Neural cell (in vitro differentiated cells): ENCODE results near the gene RNF26. TPM values are rescaled to one million over a fixed set of nuclear protein-coding genes. Genes with fewer than 3 reads are reported as not detected.

ENCODE experiments used
- H2AFZ ChIP-seq: fragments of 200-600, 300-800 bp; sonication (generic), shearing (Covaris generic); 2 replicates; pipeline ENCODE4 v1.6.0; 2014; ENCODE audit warnings: low read depth, mild to moderate bottlenecking, antibody characterized with exemption, low read length, moderate library complexity
- H3F3A ChIP-seq: fragments of 200-600 bp; shearing (Covaris generic); 2 replicates; pipeline ENCODE4 v1.6.1; 2016; ENCODE audit warnings: mild to moderate bottlenecking, moderate library complexity, mixed read lengths, antibody characterized with exemption, low read length; ENCODE audit not compliant: insufficient read depth, poor library complexity, severe bottlenecking
- H3K27ac ChIP-seq: fragments of 200-600, 300-800 bp; sonication (generic), shearing (Covaris generic); 2 replicates; pipeline ENCODE4 v1.5.1; 2014; ENCODE audit warnings: mild to moderate bottlenecking, low read length, moderate library complexity
- H3K27me3 ChIP-seq: fragments of 300-800, 200-600 bp; sonication (generic), shearing (Covaris generic); 2 replicates; pipeline ENCODE4 v1.6.0; 2014; ENCODE audit warnings: mild to moderate bottlenecking, low read depth, low read length, moderate library complexity; ENCODE audit not compliant: insufficient read depth
- H3K36me3 ChIP-seq: fragments of 300-800, 200-600 bp; sonication (generic), shearing (Covaris generic); 2 replicates; pipeline ENCODE4 v1.5.1; 2014; ENCODE audit warnings: mild to moderate bottlenecking, antibody characterized with exemption, low read length, moderate library complexity; ENCODE audit not compliant: insufficient read depth
- H3K4me2 ChIP-seq: fragments of 300-800, 200-600 bp; sonication (generic), shearing (Covaris generic); 2 replicates; pipeline ENCODE4 v1.6.0; 2014; ENCODE audit warnings: mild to moderate bottlenecking, low read length
- H3K4me3 ChIP-seq: fragments of 300-800, 200-600 bp; sonication (generic), shearing (Covaris generic); 2 replicates; pipeline ENCODE4 v1.5.1; 2014; ENCODE audit warnings: mild to moderate bottlenecking, low read length, moderate library complexity
- H3K79me2 ChIP-seq: fragments of 200-600 bp; shearing (Covaris generic); replicated peaks from 2 replicates; pipeline ENCODE4 v1.6.0; 2014; ENCODE audit warnings: mild to moderate bottlenecking, low read length, moderate library complexity; ENCODE audit not compliant: insufficient read depth
- H3K9ac ChIP-seq: fragments of 300-800, 200-600 bp; sonication (generic), shearing (Covaris generic); 2 replicates; pipeline ENCODE4 v1.6.1; 2016; ENCODE audit warnings: mild to moderate bottlenecking, low read length, mixed read lengths
- H3K9me2 ChIP-seq: fragments of 200-600 bp; shearing (Covaris generic); 2 replicates; pipeline ENCODE4 v1.6.1; 2016; ENCODE audit warnings: mild to moderate bottlenecking, low read length, mixed read lengths; ENCODE audit not compliant: insufficient read depth
- H3K9me3 ChIP-seq: fragments of 200-600, 300-800 bp; sonication (generic), shearing (Covaris generic); 2 replicates; pipeline ENCODE4 v1.6.1; 2016; ENCODE audit warnings: mild to moderate bottlenecking, mixed run types, low read length, moderate library complexity, mixed read lengths
- H4K20me1 ChIP-seq: fragments of 200-600 bp; shearing (Covaris generic); 2 replicates; pipeline ENCODE4 v1.6.1; 2016; ENCODE audit warnings: mild to moderate bottlenecking, mixed run types; ENCODE audit not compliant: insufficient read depth
- CTCF ChIP-seq: fragments of 450-650 bp; IDR thresholded peaks from 2 replicates; pipeline ENCODE4 v1.5.1; 2014; ENCODE audit warnings: antibody characterized with exemption, mild to moderate bottlenecking, moderate library complexity; ENCODE audit not compliant: poor library complexity, severe bottlenecking
- EP300 ChIP-seq: fragments of 450-650 bp; conservative IDR thresholded peaks from 2 replicates; pipeline ENCODE4 v1.6.1; 2014; ENCODE audit warnings: antibody characterized with exemption, mild to moderate bottlenecking, moderate library complexity; ENCODE audit not compliant: poor library complexity, severe bottlenecking
- EZH2 ChIP-seq: fragments of 200-600, 300-800 bp; shearing (Covaris generic), sonication (generic); IDR thresholded peaks from 2 replicates; pipeline ENCODE4 v1.6.1; 2014; ENCODE audit warnings: antibody characterized with exemption, low read length, borderline replicate concordance, mild to moderate bottlenecking; ENCODE audit not compliant: insufficient read depth, poor library complexity, severe bottlenecking
- MXI1 ChIP-seq: fragments of 450-650 bp; conservative IDR thresholded peaks from 2 replicates; pipeline ENCODE4 v1.6.1; 2014; ENCODE audit warnings: antibody characterized with exemption, mild to moderate bottlenecking; ENCODE audit not compliant: poor library complexity, severe bottlenecking
- POLR2AphosphoS5 ChIP-seq: IDR thresholded peaks from 2 replicates; pipeline ENCODE4 v1.6.1; 2012
- RAD21 ChIP-seq: fragments of 450-650 bp; conservative IDR thresholded peaks from 2 replicates; pipeline ENCODE4 v1.6.1; 2014; ENCODE audit warnings: antibody characterized with exemption, mild to moderate bottlenecking, moderate library complexity
- REST ChIP-seq: IDR thresholded peaks from 2 replicates; pipeline ENCODE4 v1.6.1; 2012; ENCODE audit warnings: borderline replicate concordance
- SMC3 ChIP-seq: fragments of 450-650 bp; conservative IDR thresholded peaks from 2 replicates; pipeline ENCODE4 v1.6.1; 2014; ENCODE audit warnings: antibody characterized with exemption, mild to moderate bottlenecking, moderate library complexity; ENCODE audit not compliant: poor library complexity
- TAF1 ChIP-seq: IDR thresholded peaks from 2 replicates; pipeline ENCODE4 v1.6.1; 2012; ENCODE audit warnings: low read depth
- polyA plus RNA-seq: library from polyadenylated mRNA; depleted of rRNA; stranded (reverse); fragments of >200 nt; gene quantifications from 2 replicates; pipeline ENCODE4 v1.2.3, GENCODE V29; 2014

Gene RNF26
- polyA plus RNA-seq, 1 donor from 2014 or later: 2.6 TPM

- H3K27ac ChIP-seq: no peak overlapping the region
- no peaks in the 10 kb centered on the region for H3K79me2 ChIP-seq
- H4K20me1 ChIP-seq: no peaks in the 10 kb centered on the region
- no peak overlapping the region for H3K4me2 ChIP-seq
- no peaks in the 10 kb centered on the region for H3K36me3 ChIP-seq
- no peak overlapping the region for H2AFZ ChIP-seq
- H3K27me3 ChIP-seq: no peaks in the 10 kb centered on the region
- TF ChIP-seq EZH2 (no peak), MXI1 (no peak), SMC3 (no peak), EP300 (no peak), REST (no peak), RAD21 (no peak), TAF1 (no peak), POLR2AphosphoS5 (no peak)
- no peaks in the 10 kb centered on the region for H3K9me3 ChIP-seq
- H3F3A ChIP-seq: no peaks in the 10 kb centered on the region
- H3K9ac ChIP-seq: no peak overlapping the region
- no peak overlapping the region for H3K4me3 ChIP-seq
- no peaks in the 10 kb centered on the region for H3K9me2 ChIP-seq
Measured at GRCh38 chr11:119305556-119306372, 28.6 kb upstream of the RNF26 start.

GRCh38 chr11:119306373-119306890 lies 27.9 kb upstream of the RNF26 start:
- H3F3A ChIP-seq: no peaks in the 10 kb centered on the region
- H2AFZ ChIP-seq: no peak overlapping the region
- no peaks in the 10 kb centered on the region for H3K79me2 ChIP-seq
- no peaks in the 10 kb centered on the region for H3K9me3 ChIP-seq
- H3K27ac ChIP-seq: no peak overlapping the region
- H3K9ac ChIP-seq: no peak overlapping the region
- H3K4me2 ChIP-seq: no peak overlapping the region
- no peaks in the 10 kb centered on the region for H4K20me1 ChIP-seq
- H3K36me3 ChIP-seq: no peaks in the 10 kb centered on the region
- H3K27me3 ChIP-seq: no peaks in the 10 kb centered on the region
- no peaks in the 10 kb centered on the region for H3K9me2 ChIP-seq
- TF ChIP-seq EZH2: no peak
- TF ChIP-seq MXI1: no peak
- no peak for TF ChIP-seq POLR2AphosphoS5
- no peak for TF ChIP-seq REST
- no peak for TF ChIP-seq TAF1
- TF ChIP-seq RAD21: no peak
- TF ChIP-seq EP300: no peak
- no peak for TF ChIP-seq CTCF
- no peak for TF ChIP-seq SMC3
- no peak overlapping the region for H3K4me3 ChIP-seq
